Activated T-cell treated with anti-CD3 and anti-CD28 coated beads, Interleukin-2, amount 50 U/mL, for 24 hours (primary cell): ENCODE measurements around the gene CCDC127.
A peak's percentile ranks its signal among the peaks of the same experiment; 100 is the strongest.
"Not testable (repeated sequence)": the region's sequence is repeated elsewhere in the genome, so short reads cannot be mapped to it uniquely, and the experiment has no call there.

ENCODE experiments used
- DNase-seq: peaks from one replicate; pipeline ENCODE4 v3.0.0-alpha.2; 2020
- H3K27ac Mint-ChIP-seq: 2 replicates; pipeline ENCODE4 v1.8.0; 2020; ENCODE audit warnings: mild to moderate bottlenecking, mixed read lengths
- H3K27me3 Mint-ChIP-seq: 2 replicates; pipeline ENCODE4 v1.8.0; 2020; ENCODE audit warnings: mixed read lengths
- H3K36me3 Mint-ChIP-seq: 2 replicates; pipeline ENCODE4 v1.8.0; 2020; ENCODE audit warnings: low read depth, mixed read lengths
- H3K4me1 Mint-ChIP-seq: 2 replicates; pipeline ENCODE4 v1.8.0; 2020; ENCODE audit warnings: low read depth, mixed read lengths
- H3K4me3 Mint-ChIP-seq: 2 replicates; pipeline ENCODE4 v1.8.0; 2020; ENCODE audit warnings: mild to moderate bottlenecking, moderate library complexity, mixed read lengths
- H3K9me3 Mint-ChIP-seq: 2 replicates; pipeline ENCODE4 v1.8.0; 2020; ENCODE audit warnings: mixed read lengths

The CCDC127 gene

GRCh38 chr5:217494-218456 lies at the start of gene CCDC127, which contains the start of gene SDHA:
TSS of gene CCDC127 (minus strand) at chr5:218153. CDS start at chr5:216849, 1,304 bp downstream.
TSS of gene SDHA (plus strand) at chr5:218320. CDS start at chr5:218356, 36 bp downstream.
- not testable (repeated sequence) for H3K27me3 Mint-ChIP-seq, H3K9me3 Mint-ChIP-seq
- peak; percentile 99 for DNase-seq
- peaks cover 58% of the 10 kb centered on the region for H3K36me3 Mint-ChIP-seq
- peak within 1 kb of the TSS; percentile 94 for H3K27ac Mint-ChIP-seq
- H3K4me1 Mint-ChIP-seq, result peaks cover 56% of the 10 kb centered on the region
- H3K4me3 Mint-ChIP-seq, result peak within 1 kb of the TSS; percentile 90

GRCh38 chr5:267716-268115 lies 49.8 kb upstream of the CCDC127 start:
- no peaks in the 10 kb centered on the region for H3K9me3 Mint-ChIP-seq
- H3K36me3 Mint-ChIP-seq, result peaks cover 51% of the 10 kb centered on the region
- no peaks in the 10 kb centered on the region for H3K27me3 Mint-ChIP-seq
- H3K27ac Mint-ChIP-seq, result peak overlapping the region; percentile 53
- no peak overlapping the region for H3K4me3 Mint-ChIP-seq
- DNase-seq, result no peak
- peaks cover 20% of the 10 kb centered on the region for H3K4me1 Mint-ChIP-seq

DNA sequence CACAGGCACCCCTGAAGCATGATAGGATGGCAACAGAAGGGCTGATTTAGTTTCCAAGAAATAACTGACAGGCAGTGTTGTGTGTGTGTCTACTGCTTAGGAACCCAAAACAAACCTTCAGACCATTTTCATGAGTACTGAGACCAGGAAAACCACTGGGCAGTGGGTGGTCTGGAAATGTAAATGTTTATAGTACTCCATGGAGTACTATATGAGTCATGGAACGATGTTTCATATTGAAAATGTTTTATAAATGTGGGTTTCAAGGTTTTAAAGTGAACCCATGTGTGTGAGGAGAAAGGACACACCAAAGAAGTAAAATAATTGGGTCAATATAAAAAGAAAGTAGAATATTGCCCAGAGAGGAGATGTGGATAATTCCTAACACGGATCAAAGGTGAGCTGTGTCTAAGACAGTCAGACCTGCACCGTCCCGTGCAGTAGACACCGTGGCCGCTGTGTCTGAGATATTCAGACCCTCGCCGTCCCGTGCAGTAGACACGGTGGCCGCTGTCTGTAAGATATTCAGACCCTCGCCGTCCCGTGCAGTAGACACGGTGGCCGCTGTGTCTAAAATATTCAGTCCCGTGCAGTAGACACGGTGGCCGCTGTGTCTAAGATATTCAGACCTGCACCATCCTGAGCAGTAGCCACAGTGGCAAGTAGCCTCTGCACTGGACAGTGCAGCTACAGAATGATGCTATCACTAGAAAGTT lies 48.5 kb upstream of the CCDC127 start:
- Mint-ChIP-seq H3K4me1 (peaks cover 20% of the 10 kb centered on the region), H3K36me3 (peaks cover 57% of the 10 kb centered on the region), H3K27ac (peak overlapping the region; percentile 10)
- DNase-seq, H3K27me3 Mint-ChIP-seq, H3K9me3 Mint-ChIP-seq, H3K4me3 Mint-ChIP-seq: not testable (repeated sequence)

DNA sequence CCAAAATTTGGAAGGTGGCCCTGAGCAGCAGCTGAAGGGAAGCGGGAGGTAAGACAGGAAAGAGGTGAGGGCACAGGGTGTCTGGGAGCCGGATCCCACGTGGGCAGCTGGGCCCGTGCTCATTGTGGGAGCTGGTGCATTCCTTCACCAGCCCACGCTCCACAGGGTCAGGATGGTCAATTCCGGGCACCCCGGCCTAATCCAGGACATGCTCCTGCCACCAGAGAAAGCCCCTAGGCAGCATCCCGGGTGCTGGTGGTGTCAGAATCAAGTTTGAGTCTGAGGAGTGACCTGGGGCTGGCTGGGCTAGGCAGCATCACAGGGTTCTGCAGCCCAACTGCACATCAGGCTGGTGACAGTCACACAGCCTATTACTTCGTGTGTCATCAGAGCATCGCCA lies 46.4 kb upstream of the CCDC127 start:
- Mint-ChIP-seq H3K36me3 (peaks cover 53% of the 10 kb centered on the region), H3K4me3 (no peak overlapping the region), H3K9me3 (no peaks in the 10 kb centered on the region), H3K27ac (peak overlapping the region; percentile 45), H3K4me1 (peaks cover 9% of the 10 kb centered on the region), H3K27me3 (no peaks in the 10 kb centered on the region)
- DNase-seq, result no peak

GRCh38 chr5:263275-263974 lies 45.5 kb upstream of the CCDC127 start:
- Mint-ChIP-seq H3K27ac (peak overlapping the region; percentile 67), H3K36me3 (peaks cover 53% of the 10 kb centered on the region)
- DNase-seq, H3K4me1 Mint-ChIP-seq, H3K4me3 Mint-ChIP-seq, H3K27me3 Mint-ChIP-seq, H3K9me3 Mint-ChIP-seq: not testable (repeated sequence)

DNA sequence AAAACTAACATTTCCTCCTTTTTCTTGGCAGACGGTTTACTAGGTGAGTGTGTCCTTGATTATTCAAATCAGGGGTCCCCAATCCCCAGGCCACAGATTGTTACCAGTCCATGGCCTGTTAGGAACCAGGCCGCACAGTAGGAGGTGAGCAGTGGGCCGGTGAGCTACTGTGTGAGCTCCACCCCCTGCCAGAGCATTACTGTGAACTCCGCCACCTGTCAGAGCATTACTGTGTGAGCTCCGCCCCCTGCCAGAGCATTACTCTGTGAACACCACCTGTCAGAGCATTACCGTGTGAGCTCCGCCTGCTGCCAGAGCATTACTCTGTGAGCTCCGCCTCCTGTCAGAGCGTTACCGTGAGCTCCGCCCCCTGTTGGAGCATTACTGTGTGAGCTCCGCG lies 39.2 kb upstream of the CCDC127 start:
- no peak overlapping the region for H3K4me3 Mint-ChIP-seq
- H3K4me1 Mint-ChIP-seq, result peaks cover 7% of the 10 kb centered on the region
- no peak for DNase-seq
- no peak overlapping the region for H3K27ac Mint-ChIP-seq
- H3K9me3 Mint-ChIP-seq, result no peaks in the 10 kb centered on the region
- H3K27me3 Mint-ChIP-seq, result no peaks in the 10 kb centered on the region
- H3K36me3 Mint-ChIP-seq, result peaks cover 43% of the 10 kb centered on the region

- H3K36me3 Mint-ChIP-seq, result peaks cover 45% of the 10 kb centered on the region
- H3K4me3 Mint-ChIP-seq, H3K27ac Mint-ChIP-seq, DNase-seq, H3K27me3 Mint-ChIP-seq, H3K4me1 Mint-ChIP-seq, H3K9me3 Mint-ChIP-seq: not testable (repeated sequence)
Measured at GRCh38 chr5:256347-256746, 38.4 kb upstream of the CCDC127 start.

GRCh38 chr5:255116-255515 lies 37.2 kb upstream of the CCDC127 start:
- H3K9me3 Mint-ChIP-seq, H3K4me3 Mint-ChIP-seq, H3K27me3 Mint-ChIP-seq, DNase-seq, H3K4me1 Mint-ChIP-seq: not testable (repeated sequence)
- peak overlapping the region; percentile 55 for H3K27ac Mint-ChIP-seq
- H3K36me3 Mint-ChIP-seq, result peaks cover 54% of the 10 kb centered on the region

GRCh38 chr5:254322-254721 lies 36.4 kb upstream of the CCDC127 start:
- not testable (repeated sequence) for DNase-seq, H3K9me3 Mint-ChIP-seq, H3K4me3 Mint-ChIP-seq, H3K4me1 Mint-ChIP-seq, H3K27me3 Mint-ChIP-seq
- Mint-ChIP-seq H3K27ac (peak overlapping the region; percentile 37), H3K36me3 (peaks cover 61% of the 10 kb centered on the region)

DNA sequence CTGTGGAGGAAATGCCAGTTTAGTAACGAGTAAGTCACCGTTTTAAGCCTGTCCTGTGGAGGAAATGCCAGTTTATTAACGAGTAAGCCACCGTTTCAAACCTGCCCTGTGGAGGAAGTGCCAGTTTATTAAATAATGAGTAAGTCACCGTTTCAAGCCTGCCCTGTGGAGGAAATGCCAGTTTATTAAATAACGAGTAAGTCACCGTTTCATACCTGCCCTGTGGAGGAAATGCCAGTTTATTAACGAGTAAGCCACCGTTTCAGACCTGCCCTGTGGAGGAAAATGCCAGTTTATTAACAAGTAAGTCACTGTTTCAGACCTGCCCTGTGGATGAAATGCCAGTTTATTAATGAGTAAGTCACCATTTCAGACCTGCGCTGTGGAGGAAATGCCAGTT lies 34.6 kb upstream of the CCDC127 start:
- Mint-ChIP-seq H3K27me3 (no peaks in the 10 kb centered on the region), H3K27ac (peak overlapping the region; percentile 55), H3K4me3 (no peak overlapping the region), H3K4me1 (peaks cover 7% of the 10 kb centered on the region), H3K9me3 (no peaks in the 10 kb centered on the region), H3K36me3 (peaks cover 79% of the 10 kb centered on the region)
- no peak for DNase-seq

DNA sequence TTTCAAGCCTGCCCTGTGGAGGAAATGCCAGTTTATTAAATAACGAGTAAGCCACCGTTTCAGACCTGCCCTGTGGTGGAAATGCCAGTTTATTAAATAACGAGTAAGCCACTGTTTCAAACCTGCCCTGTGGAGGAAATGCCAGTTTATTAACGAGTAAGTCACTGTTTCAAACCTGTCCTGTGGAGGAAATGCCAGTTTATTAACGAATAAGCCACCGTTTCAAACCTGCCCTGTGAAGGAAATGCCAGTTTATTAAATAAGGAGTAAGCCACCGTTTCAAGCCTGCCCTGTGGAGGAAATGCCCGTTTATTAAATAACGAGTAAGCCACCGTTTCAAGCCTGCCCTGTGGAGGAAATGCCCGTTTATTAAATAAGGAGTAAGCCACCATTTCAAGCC lies 34.0 kb upstream of the CCDC127 start:
- not testable (repeated sequence) for H3K4me1 Mint-ChIP-seq, DNase-seq, H3K27me3 Mint-ChIP-seq, H3K4me3 Mint-ChIP-seq, H3K9me3 Mint-ChIP-seq, H3K27ac Mint-ChIP-seq
- peaks cover 81% of the 10 kb centered on the region for H3K36me3 Mint-ChIP-seq

GRCh38 chr5:251538-251937 lies 33.6 kb upstream of the CCDC127 start:
- not testable (repeated sequence) for H3K27ac Mint-ChIP-seq, H3K4me3 Mint-ChIP-seq, DNase-seq, H3K27me3 Mint-ChIP-seq, H3K9me3 Mint-ChIP-seq, H3K4me1 Mint-ChIP-seq
- peaks cover 82% of the 10 kb centered on the region for H3K36me3 Mint-ChIP-seq

DNA sequence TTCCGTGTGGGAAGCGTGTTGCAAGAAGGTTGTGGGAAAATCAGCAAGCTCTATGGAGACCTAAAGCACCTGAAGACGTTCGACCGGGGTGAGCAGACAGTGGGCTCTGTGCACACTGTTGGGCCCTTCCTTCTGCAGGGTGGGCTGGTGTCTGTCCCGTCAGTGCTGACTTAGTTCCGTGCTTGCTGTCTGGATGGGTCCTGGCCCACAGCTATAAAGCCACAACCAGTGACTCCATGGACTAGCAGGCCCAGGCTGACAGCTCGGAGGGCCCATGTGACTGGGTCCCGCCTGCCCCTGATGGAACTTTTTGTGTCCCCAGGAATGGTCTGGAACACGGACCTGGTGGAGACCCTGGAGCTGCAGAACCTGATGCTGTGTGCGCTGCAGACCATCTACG lies 33.1 kb upstream of the CCDC127 start:
- peaks cover 80% of the 10 kb centered on the region for H3K36me3 Mint-ChIP-seq
- not testable (repeated sequence) for H3K27ac Mint-ChIP-seq, H3K4me1 Mint-ChIP-seq, H3K9me3 Mint-ChIP-seq, DNase-seq, H3K27me3 Mint-ChIP-seq, H3K4me3 Mint-ChIP-seq

DNA sequence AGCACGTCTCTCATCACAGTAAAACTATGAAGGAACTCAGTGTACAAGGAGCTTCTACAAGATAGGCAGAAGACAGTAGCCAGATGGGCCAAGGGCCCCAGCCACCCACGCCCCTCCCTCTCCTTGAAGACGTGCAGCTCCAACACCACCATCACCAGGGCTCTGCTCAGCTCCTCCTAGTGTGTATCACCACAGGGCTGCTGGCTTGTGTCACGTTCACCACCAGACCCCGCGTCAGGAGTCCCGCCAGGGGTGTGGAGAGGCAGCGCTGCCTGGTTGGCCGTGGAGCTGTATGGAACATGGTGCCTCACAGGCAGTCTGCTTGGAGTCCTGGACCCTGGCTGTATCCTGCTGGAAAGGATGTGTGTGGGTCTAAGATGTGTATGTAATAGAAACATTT lies 32.4 kb upstream of the CCDC127 start:
- not testable (repeated sequence) for H3K27me3 Mint-ChIP-seq, DNase-seq, H3K4me3 Mint-ChIP-seq, H3K4me1 Mint-ChIP-seq, H3K9me3 Mint-ChIP-seq
- H3K27ac Mint-ChIP-seq, result peak overlapping the region; percentile 4
- peaks cover 80% of the 10 kb centered on the region for H3K36me3 Mint-ChIP-seq
